ENCODE data around the gene CREB3L4.
"Not testable (repeated sequence)": the region's sequence is repeated elsewhere in the genome, so short reads cannot be mapped to it uniquely, and the experiment has no call there.

The CREB3L4 gene

DNA sequence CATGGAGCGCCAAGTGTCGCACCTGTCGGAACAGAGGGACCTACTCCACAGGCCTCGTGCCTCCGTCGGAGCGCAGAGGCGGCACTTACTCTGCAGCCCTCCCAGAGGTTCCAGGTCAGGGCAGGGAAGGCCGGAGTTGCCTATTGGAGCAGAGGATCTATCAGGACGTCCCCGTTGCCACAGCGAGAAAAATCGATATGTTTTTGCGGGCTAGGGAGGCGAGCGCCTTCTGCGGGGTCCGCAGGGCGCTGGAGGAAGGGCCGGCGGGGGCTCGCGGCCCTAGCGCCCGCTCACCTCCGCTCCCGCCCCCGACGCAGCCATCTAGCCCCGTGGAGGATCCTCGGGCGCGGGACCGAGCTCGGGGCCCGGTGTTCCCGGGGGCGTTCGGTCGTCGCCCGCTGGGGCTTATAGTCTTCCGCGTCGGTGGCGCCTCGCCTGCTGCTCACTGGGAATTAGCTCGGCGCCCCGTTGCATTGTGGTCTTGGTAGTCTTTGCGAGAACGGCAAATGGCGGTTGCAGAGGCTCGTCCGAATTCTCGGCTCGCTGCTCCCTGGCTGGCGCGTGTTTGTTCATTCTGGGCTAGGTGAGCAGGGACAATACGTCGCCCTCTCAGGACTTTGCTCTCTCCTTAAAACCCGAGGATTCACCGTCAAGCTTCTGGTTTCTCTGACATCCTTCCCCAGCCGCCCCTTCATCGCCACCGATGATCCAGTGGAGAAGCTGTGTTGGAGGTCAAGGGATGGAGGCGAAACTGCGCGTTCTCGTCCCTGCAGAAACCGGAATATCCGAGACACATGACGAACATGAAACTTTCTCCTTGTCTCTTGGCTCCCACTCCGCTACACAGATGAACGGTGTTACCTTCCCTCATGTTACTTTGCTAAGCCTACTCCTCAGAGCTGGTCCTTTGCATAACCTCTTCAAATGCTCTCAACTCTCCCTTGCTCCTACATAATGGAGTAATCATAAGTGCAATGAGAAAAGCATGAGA, 9.8 kb downstream of the CREB3L4 start, which contains the start of gene JTB:
JTB (minus strand) TSS at position 425 of the 991 bp plus-strand sequence; CDS start at position 3, 422 bp downstream.
- FAIRE-seq (peak; percentile 90), DNase-seq (ENCODE audit: insufficient read length, low spot score) (peak; percentile 88)
- TF ChIP-seq SPI1 (IDR thresholded peaks at IDR 0.05; ENCODE audit: low read depth, low read length): no peak
- peak; percentile 83 for TF ChIP-seq TAF1 (IDR thresholded peaks at IDR 0.05; ENCODE audit: low read depth, low read length)
- TF ChIP-seq POLR2AphosphoS5 (IDR thresholded peaks at IDR 0.05; ENCODE audit: low read depth, low read length): peak; percentile 85
- peak; percentile 75; the same call in 1 of the 2 replicates for TF ChIP-seq POLR2A (IDR thresholded peaks at IDR 0.05; ENCODE audit: low read depth, low read length)
- no peak for TF ChIP-seq PAX5 (IDR thresholded peaks at IDR 0.05; ENCODE audit: insufficient read depth, low read length, severe bottlenecking)
- TF ChIP-seq POU2F2 (IDR thresholded peaks at IDR 0.05; ENCODE audit: low read depth, low read length): peak; percentile 10; the same call in 1 of the 2 replicates

DNA sequence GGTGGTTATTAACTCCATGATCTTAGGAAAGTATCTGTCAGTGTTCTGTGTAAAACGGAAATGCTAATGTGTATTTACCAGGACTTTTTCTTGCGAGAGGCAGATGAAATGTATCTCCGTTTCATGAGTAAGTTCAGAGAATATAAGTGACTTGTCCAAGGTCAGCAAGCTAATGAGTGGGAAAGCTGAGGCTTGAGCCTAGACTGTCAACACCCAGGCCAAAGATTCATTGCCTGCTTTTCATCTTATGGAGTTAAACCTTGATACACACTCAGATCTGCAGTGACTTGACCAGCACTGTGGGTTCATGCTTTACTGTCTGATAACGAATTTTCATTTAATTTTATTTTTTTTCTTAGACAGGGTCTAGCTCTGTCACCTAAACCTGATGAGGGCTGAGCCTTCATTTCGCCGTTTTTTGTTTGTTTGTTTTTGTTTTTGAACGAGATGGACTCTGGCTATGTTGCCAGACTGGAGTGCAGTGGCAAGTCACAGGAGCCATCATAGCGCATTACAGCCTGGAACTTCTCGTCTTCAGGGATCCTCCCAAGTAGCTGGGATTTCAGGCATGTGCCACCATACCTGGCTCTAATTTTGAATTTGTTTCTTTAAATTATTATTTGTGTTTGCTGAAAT, 10.7 kb downstream of the CREB3L4 start:
- FAIRE-seq: no peak

DNA sequence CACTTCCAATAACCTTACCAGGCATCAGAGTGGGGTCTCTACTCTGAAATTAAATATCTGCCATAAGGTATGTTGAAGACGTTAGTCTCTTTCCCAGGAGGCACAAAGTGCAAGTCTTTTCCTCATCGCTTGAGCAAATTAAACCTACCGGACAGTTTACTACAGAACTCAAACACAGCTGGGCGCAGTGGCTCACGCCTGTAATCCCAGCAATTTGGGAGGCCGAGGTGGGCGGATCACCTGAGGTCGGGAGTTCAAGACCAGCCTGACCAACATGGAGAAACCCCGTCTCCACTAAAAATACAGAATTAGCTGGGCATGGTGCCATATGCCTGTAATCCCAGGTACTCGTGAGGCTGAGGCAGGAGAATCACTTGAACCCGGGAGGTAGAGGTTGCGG, 11.4 kb downstream of the CREB3L4 start:
- not testable (repeated sequence) for DNase-seq (ENCODE audit: insufficient read length, low spot score); FAIRE-seq

More for the DNA sequence above, 10.7 kb downstream of the CREB3L4 start:
- no peak for DNase-seq (ENCODE audit: insufficient read length, low spot score)
- TF ChIP-seq SPI1 (IDR thresholded peaks at IDR 0.05; ENCODE audit: low read depth, low read length) (no peak), PAX5 (IDR thresholded peaks at IDR 0.05; ENCODE audit: insufficient read depth, low read length, severe bottlenecking) (no peak), POU2F2 (IDR thresholded peaks at IDR 0.05; ENCODE audit: low read depth, low read length) (no peak), POLR2AphosphoS5 (IDR thresholded peaks at IDR 0.05; ENCODE audit: low read depth, low read length) (no peak), TAF1 (IDR thresholded peaks at IDR 0.05; ENCODE audit: low read depth, low read length) (no peak)

- FAIRE-seq; DNase-seq (ENCODE audit: insufficient read length, low spot score): not testable (repeated sequence)
Observed at GRCh38 chr1:153981735-153982134, 14.0 kb downstream of the CREB3L4 start.

DNA sequence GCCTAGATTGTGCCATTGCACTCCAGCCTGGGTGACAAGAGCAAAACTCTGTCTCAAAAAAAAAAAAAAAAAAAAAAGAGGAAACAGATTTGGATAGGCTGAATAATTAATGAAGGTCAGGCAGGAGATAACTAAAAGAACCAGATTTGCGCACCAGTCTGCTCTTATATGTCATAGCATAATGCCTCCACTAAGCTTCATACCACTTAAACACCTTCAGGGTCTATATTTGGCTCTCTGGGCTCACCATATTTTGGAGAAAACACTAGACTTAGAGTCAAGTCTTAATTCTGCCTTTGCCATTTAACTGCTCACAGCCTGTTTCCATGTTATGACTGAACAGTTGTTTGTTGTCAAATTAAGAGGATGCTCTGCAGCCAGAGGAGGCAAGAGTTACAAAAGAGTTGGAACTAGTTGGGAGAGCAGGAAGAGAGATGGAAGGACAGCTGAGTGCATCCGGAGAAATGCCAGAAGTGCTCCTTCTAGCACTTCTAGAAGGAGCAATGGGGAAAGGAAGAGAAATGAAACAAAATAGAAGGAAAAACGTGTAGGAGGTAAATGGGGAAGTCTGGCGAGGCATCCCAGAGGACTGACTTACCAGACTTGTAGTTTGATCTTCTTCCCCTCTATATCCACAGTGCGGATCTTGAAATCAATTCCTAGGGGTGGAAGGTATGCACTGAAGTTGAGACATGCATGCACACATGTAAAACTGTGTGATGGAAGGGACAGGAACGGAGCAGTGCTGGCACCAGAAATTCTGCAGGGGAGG, 16.6 kb downstream of the CREB3L4 start:
- DNase-seq (ENCODE audit: insufficient read length, low spot score): no peak
- no peak for FAIRE-seq
- TF ChIP-seq TAF1 (IDR thresholded peaks at IDR 0.05; ENCODE audit: low read depth, low read length) (no peak), SPI1 (IDR thresholded peaks at IDR 0.05; ENCODE audit: low read depth, low read length) (no peak), POU2F2 (IDR thresholded peaks at IDR 0.05; ENCODE audit: low read depth, low read length) (no peak), PAX5 (IDR thresholded peaks at IDR 0.05; ENCODE audit: insufficient read depth, low read length, severe bottlenecking) (no peak), POLR2AphosphoS5 (IDR thresholded peaks at IDR 0.05; ENCODE audit: low read depth, low read length) (no peak), POLR2A (IDR thresholded peaks at IDR 0.05; ENCODE audit: low read depth, low read length) (no peak)

DNA sequence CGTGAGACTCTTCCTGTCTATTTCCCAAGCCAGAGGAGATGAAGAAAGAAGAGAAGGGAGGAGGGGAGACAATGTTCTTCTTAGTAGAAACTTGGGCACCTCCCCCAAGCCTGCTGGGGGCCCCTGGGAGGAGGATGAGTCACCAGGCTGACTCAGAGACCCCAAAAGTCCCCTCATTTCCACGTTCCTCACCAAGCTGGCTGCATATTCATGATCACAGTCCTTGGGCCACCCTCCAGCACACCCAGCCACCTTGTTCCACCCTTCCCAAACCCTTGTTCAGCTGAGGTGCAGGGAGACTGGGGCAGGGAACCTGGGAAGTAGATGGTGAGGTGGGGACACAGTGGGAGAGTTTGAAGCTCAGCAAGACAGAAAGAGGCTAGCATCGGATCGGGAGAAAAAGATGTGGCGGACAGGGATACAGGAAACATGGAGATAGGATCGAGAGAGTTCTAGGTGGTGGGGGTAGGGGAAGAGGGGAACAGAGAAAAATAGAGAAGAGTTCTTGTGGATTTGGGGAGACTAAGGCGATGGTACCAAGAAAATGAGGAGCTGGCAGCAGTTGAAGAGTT, 17.7 kb downstream of the CREB3L4 start:
- FAIRE-seq: no peak
- TF ChIP-seq TAF1 (IDR thresholded peaks at IDR 0.05; ENCODE audit: low read depth, low read length) (no peak), PAX5 (IDR thresholded peaks at IDR 0.05; ENCODE audit: insufficient read depth, low read length, severe bottlenecking) (no peak), POU2F2 (IDR thresholded peaks at IDR 0.05; ENCODE audit: low read depth, low read length) (peak; percentile 89), POLR2AphosphoS5 (IDR thresholded peaks at IDR 0.05; ENCODE audit: low read depth, low read length) (peak; percentile 58; the same call in 1 of the 2 replicates), POLR2A (IDR thresholded peaks at IDR 0.05; ENCODE audit: low read depth, low read length) (peak; percentile 55)

DNA sequence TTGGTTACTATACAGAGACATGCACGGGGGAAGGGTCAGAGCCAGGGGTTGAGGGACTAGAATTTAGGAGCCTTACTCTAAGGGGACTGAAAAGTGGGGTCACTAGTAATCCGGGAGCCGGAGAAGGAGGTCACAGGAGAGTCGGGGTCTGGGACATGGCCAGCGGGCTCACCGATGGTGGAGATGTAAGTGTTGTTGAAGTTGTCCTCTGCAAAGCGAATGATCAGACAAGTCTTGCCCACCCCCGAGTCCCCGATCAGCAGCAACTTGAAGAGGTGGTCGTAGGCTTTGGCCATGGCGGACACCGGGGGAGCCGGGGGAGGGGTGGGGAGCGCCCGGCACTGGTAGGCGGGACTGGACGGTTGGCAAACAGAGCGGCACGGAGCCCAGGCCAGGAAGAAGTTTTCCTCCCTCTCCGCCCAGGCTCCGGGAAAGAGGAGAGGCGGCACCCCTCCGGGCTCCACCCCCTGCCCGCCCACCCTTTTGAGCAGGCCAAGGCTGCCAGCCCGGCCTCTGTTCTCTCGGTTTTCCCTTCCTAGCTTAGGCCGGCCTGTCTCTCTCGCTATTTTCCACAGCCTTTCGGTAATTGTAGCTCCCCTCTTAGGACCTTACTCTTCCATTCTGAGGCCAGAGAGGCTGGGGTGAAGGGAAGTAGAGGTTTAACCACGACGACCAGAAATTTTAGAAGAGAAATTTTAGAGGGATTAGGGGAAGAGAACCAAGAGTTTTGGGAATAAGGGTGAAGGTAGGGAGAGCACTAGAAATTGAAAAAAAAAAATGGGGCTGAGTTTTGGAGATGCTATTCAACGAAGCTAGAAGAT, 18.4 kb downstream of the CREB3L4 start, which contains the start of gene RAB13:
RAB13 (minus strand) TSS at position 399 of the 821 bp plus-strand sequence; CDS start at position 296, 103 bp downstream.
- DNase-seq (ENCODE audit: insufficient read length, low spot score) (no peak), FAIRE-seq (no peak)
- TF ChIP-seq PAX5 (IDR thresholded peaks at IDR 0.05; ENCODE audit: insufficient read depth, low read length, severe bottlenecking): no peak
- no peak for TF ChIP-seq SPI1 (IDR thresholded peaks at IDR 0.05; ENCODE audit: low read depth, low read length)
- TF ChIP-seq TAF1 (IDR thresholded peaks at IDR 0.05; ENCODE audit: low read depth, low read length): no peak
- TF ChIP-seq POLR2AphosphoS5 (IDR thresholded peaks at IDR 0.05; ENCODE audit: low read depth, low read length): no peak
- no peak for TF ChIP-seq POLR2A (IDR thresholded peaks at IDR 0.05; ENCODE audit: low read depth, low read length)
- TF ChIP-seq POU2F2 (IDR thresholded peaks at IDR 0.05; ENCODE audit: low read depth, low read length): no peak

More for the DNA sequence above, 17.7 kb downstream of the CREB3L4 start:
- no peak for DNase-seq (ENCODE audit: insufficient read length, low spot score)

DNA sequence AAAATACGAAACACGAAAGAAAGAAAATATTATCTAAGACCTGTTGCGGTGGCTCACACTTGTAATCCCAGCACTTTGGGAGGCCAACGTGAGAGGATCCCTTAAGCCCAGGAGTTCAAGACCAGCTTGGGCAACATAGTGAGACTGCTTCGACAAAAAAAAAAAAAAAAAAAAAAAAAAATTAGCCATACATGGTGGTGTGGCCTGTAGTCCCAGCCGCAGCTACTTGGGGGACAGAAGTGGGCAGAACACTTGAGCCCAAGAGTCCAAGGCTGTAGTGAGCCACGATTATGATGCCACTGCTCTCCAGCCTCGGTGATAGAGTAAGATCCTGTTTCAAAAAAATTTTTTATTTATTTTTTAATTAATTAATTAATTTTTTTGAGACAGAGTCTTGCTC, 19.9 kb downstream of the CREB3L4 start:
- FAIRE-seq (no peak), DNase-seq (ENCODE audit: insufficient read length, low spot score) (no peak)
- TF ChIP-seq POLR2AphosphoS5 (IDR thresholded peaks at IDR 0.05; ENCODE audit: low read depth, low read length): no peak
- TF ChIP-seq POLR2A (IDR thresholded peaks at IDR 0.05; ENCODE audit: low read depth, low read length): no peak
- TF ChIP-seq TAF1 (IDR thresholded peaks at IDR 0.05; ENCODE audit: low read depth, low read length): no peak
- TF ChIP-seq POU2F2 (IDR thresholded peaks at IDR 0.05; ENCODE audit: low read depth, low read length): no peak
- TF ChIP-seq SPI1 (IDR thresholded peaks at IDR 0.05; ENCODE audit: low read depth, low read length): no peak
- TF ChIP-seq PAX5 (IDR thresholded peaks at IDR 0.05; ENCODE audit: insufficient read depth, low read length, severe bottlenecking): no peak

Data from GM12891 (cell line).